HG03095 (cell line): ENCODE results near the gene ENOX2.
"Not testable (repeated sequence)": the region's sequence is repeated elsewhere in the genome, so short reads cannot be mapped to it uniquely, and the experiment has no call there.

ENCODE experiments used
- ATAC-seq: cut with Tn5 transposase; IDR thresholded peaks from one replicate; pipeline ENCODE4 v1.9.1; 2021; ENCODE audit warnings: moderate library complexity; ENCODE audit not compliant: unreplicated experiment

The ENOX2 gene

GRCh38 chrX:130770615-130771014 is 132.4 kb downstream of the ENOX2 start:
- ATAC-seq, result no peak

DNA sequence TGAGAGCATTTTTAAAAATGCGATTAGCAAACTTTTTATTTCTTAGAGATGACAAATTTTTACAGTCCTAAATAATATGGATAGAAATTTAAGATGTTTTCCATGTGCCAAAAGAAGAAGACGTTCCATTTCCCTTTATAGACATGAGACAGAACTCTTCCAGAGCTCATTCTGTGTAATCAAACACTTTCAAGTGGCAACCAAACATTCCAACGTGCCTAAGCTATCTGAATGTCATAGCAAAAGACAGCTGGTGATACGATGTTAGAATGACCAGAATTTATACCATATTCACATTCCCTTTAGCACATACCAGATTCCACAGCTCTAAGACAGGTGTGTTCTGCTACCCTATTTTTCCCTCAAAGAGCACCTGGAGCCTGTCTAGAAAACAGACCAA is 133.2 kb downstream of the ENOX2 start:
- no peak for ATAC-seq

GRCh38 chrX:130758072-130758471 is 144.9 kb downstream of the ENOX2 start:
- ATAC-seq, result no peak

- ATAC-seq, result no peak
Observed at GRCh38 chrX:130756233-130756632, 146.8 kb downstream of the ENOX2 start.

DNA sequence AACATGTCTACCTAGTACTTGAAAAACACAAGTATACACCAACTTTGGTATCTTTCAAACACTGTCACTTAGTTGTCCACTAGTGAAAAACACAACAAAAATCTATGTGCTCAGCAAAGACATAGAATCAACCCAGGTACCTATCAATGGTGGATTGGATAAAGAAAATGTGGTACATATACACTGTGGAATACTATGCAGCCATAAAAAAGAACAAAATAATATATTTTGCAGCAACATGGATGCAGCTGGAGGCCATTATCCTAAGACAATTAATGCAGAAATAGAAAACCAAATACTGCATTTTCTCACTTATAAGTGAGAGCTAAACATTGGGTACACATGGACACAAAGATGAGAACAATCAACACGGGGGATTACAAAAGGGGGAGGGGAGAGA is 148.7 kb downstream of the ENOX2 start:
- ATAC-seq, result no peak

DNA sequence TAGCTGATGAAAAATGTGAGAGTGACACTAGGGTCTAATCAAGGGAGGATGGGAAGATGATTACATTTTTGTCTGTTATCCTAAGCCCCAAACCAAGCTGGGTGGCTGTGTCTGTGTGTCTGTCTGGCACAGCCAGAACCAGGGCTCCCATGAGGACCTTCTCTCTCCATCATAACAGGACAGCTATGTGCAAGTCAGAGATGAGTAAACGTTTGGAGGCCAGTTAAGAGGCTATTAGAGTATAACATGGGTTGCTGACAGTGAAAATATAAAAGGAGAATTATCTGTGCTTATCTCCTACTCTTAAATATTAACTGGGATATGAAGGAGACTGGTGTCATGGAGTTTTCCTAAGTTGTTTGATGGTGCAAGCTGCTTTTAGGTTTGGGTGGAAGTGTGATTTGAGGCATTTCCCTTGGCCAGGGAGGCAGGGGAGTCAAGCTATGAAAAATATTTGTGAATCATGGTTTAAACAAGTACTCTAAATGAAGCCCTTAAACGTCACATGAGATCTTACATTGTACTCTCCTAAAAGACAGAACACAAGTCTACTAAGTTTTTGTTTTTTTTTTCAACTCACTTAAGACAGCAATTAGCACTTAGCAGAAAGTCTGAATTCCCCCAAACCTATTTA is 156.2 kb downstream of the ENOX2 start:
- no peak for ATAC-seq

- ATAC-seq, result no peak
Observed at GRCh38 chrX:130746077-130746476, 156.9 kb downstream of the ENOX2 start.

- no peak for ATAC-seq
Observed at GRCh38 chrX:130741584-130741983, 161.4 kb downstream of the ENOX2 start.

GRCh38 chrX:130741151-130741550 is 161.9 kb downstream of the ENOX2 start:
- ATAC-seq, result no peak

- no peak for ATAC-seq
Observed at GRCh38 chrX:130738638-130739195, 164.3 kb downstream of the ENOX2 start.

GRCh38 chrX:130734713-130735112 is 168.3 kb downstream of the ENOX2 start:
- no peak for ATAC-seq

GRCh38 chrX:130728208-130728607 is 174.8 kb downstream of the ENOX2 start:
- no peak for ATAC-seq

- ATAC-seq, result no peak
Observed at GRCh38 chrX:130726661-130727060, 176.3 kb downstream of the ENOX2 start.

- no peak for ATAC-seq
Observed at GRCh38 chrX:130725519-130725918, 177.5 kb downstream of the ENOX2 start.

GRCh38 chrX:130719413-130719812 is 183.6 kb downstream of the ENOX2 start:
- ATAC-seq, result no peak

GRCh38 chrX:130718137-130718536 is 184.9 kb downstream of the ENOX2 start:
- no peak for ATAC-seq

DNA sequence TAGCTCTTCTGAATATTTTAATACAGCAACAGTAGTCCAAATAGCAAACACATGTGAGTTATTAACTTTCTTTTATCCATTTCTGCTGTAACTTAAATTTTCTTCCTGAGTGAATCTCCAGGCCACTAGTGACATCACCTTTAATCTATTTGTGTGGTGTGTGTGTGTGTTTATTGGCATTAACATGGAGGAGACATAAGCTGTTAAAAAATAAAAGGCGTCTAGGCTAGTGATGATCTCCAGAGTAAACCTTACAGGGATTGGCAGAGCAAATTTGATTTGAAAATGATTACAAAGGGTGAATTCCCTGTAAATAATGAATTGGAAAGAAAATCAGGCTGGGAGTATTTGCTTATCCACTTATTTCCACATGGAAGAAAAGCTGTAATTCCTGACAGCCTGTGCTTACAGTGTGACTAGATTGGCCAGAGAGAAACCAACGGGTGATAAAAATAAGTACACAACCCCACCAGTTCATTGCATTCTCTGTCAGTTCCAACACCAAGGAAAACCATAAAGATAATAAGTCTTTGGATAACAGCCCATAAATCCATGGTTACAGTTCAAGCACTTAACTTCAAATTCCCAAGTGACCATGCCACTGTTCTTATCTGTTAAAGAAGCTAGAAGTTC is 186.1 kb downstream of the ENOX2 start:
- no peak for ATAC-seq

DNA sequence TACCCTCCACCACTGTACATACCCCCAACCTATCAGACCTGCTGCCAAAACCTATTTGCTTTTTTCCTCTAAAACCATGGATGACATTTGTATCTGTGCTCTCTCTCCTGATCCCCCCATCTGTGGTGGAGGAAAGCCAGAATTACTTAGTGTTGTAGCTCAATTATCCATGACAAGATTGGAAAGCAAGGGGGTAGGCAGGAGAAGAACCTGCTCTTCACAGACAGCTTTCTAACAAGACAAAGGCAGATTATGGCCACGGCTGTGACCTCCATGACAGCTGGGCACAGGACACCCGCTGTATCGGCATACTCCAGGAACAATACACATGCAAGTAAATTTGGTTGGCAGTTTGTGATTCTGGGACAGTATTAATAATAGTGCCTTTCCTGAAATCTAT is 186.7 kb downstream of the ENOX2 start:
- ATAC-seq, result no peak

GRCh38 chrX:130715299-130715698 is 187.7 kb downstream of the ENOX2 start:
- ATAC-seq, result no peak

DNA sequence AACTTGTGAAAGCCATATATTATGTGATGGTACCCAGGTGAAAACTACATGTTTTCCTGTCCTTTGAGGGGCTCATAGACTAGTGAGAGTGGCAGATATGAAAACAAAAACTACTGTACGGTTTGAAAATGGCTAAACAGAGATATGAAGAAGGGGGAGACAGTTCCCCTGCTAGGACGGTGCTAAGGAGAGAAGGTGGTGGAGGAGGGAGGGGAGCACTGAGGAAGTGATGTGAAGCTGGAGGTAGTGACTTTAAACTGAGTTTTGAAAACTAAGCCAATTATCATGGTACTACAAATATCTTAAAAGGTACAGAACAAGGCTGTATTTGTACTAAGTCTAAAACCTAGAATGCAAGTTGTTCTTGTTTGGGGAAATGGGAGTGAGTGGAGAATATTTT is 188.3 kb downstream of the ENOX2 start:
- ATAC-seq, result no peak

- ATAC-seq, result no peak
Observed at GRCh38 chrX:130714135-130714534, 188.9 kb downstream of the ENOX2 start.

- not testable (repeated sequence) for ATAC-seq
Observed at GRCh38 chrX:130709178-130709577, 193.8 kb downstream of the ENOX2 start.

DNA sequence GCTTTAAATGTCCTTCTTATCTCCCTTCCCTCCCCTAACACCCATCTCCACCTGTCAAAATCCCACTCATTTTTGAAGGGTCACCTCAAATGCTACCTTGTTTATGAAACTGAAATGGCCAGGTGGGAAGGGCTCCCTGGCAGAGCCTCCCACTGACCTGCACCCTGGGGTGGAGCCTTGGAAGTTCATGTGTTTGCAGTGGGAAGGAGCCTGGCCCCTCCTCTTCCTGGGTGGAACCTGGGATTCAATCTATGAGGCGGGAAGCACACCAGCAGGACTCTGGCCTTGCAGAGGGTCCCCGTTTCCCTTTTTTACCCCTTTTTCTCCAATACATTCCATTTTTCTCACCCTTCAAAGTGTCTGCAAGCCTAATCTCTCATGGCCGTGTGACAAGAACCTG is 197.4 kb downstream of the ENOX2 start:
- ATAC-seq, result no peak
